ENCODE measurements around the gene ZRANB1.

ZRANB1 gene

GRCh38 chr10:124952123-124952522 is 10.2 kb downstream of the ZRANB1 start:
- DNase-seq (ENCODE audit: low read depth) = no peak
- H3K4me3 ChIP-seq (ENCODE audit: low read depth, low read length) = no peak overlapping the region
- TF ChIP-seq CTCF (IDR thresholded peaks at IDR 0.05; ENCODE audit: low read depth, low read length) = no peak
- no peak for TF ChIP-seq MYC (IDR thresholded peaks at IDR 0.05; ENCODE audit: low read depth, low read length)
- TF ChIP-seq MAX (IDR thresholded peaks at IDR 0.05; ENCODE audit: low read depth, low read length) = no peak
- TF ChIP-seq POLR2A (IDR thresholded peaks at IDR 0.05; ENCODE audit: extremely low read depth, insufficient read length) = no peak

GRCh38 chr10:124953421-124953820 is 11.5 kb downstream of the ZRANB1 start:
- TF ChIP-seq MYC (IDR thresholded peaks at IDR 0.05; ENCODE audit: low read depth, low read length) = no peak
- no peak for TF ChIP-seq MAX (IDR thresholded peaks at IDR 0.05; ENCODE audit: low read depth, low read length)
- TF ChIP-seq CTCF (IDR thresholded peaks at IDR 0.05; ENCODE audit: low read depth, low read length) = no peak
- no peak for TF ChIP-seq POLR2A (IDR thresholded peaks at IDR 0.05; ENCODE audit: extremely low read depth, insufficient read length)
- DNase-seq (ENCODE audit: low read depth) = no peak
- no peak overlapping the region for H3K4me3 ChIP-seq (ENCODE audit: low read depth, low read length)

- TF ChIP-seq MYC (IDR thresholded peaks at IDR 0.05; ENCODE audit: low read depth, low read length) (no peak), POLR2A (IDR thresholded peaks at IDR 0.05; ENCODE audit: extremely low read depth, insufficient read length) (no peak), MAX (IDR thresholded peaks at IDR 0.05; ENCODE audit: low read depth, low read length) (no peak), CTCF (IDR thresholded peaks at IDR 0.05; ENCODE audit: low read depth, low read length) (no peak)
- no peak overlapping the region for H3K4me3 ChIP-seq (ENCODE audit: low read depth, low read length)
- no peak for DNase-seq (ENCODE audit: low read depth)
These were observed 13.3 kb downstream of the ZRANB1 start for GRCh38 chr10:124955243-124955642.

GRCh38 chr10:124955868-124956267 is 13.9 kb downstream of the ZRANB1 start:
- DNase-seq (ENCODE audit: low read depth) = no peak
- TF ChIP-seq POLR2A (IDR thresholded peaks at IDR 0.05; ENCODE audit: extremely low read depth, insufficient read length) (no peak), CTCF (IDR thresholded peaks at IDR 0.05; ENCODE audit: low read depth, low read length) (no peak), MYC (IDR thresholded peaks at IDR 0.05; ENCODE audit: low read depth, low read length) (no peak), MAX (IDR thresholded peaks at IDR 0.05; ENCODE audit: low read depth, low read length) (no peak)
- H3K4me3 ChIP-seq (ENCODE audit: low read depth, low read length) = no peak overlapping the region

GRCh38 chr10:124956764-124957163 is 14.8 kb downstream of the ZRANB1 start:
- no peak for DNase-seq (ENCODE audit: low read depth)
- no peak overlapping the region for H3K4me3 ChIP-seq (ENCODE audit: low read depth, low read length)
- TF ChIP-seq MAX (IDR thresholded peaks at IDR 0.05; ENCODE audit: low read depth, low read length) = no peak
- TF ChIP-seq MYC (IDR thresholded peaks at IDR 0.05; ENCODE audit: low read depth, low read length) = no peak
- no peak for TF ChIP-seq CTCF (IDR thresholded peaks at IDR 0.05; ENCODE audit: low read depth, low read length)
- no peak for TF ChIP-seq POLR2A (IDR thresholded peaks at IDR 0.05; ENCODE audit: extremely low read depth, insufficient read length)

All from NB4 (cell line).